ENCODE results near the gene ADGRB2.
"Not testable (repeated sequence)": the region's sequence is repeated elsewhere in the genome, so short reads cannot be mapped to it uniquely, and the experiment has no call there.

ADGRB2 gene

GRCh38 chr1:31718327-31718897, 45.7 kb downstream of the ADGRB2 start:
- no peak for DNase-seq (ENCODE audit: low read depth)

GRCh38 chr1:31717341-31717740, 46.8 kb downstream of the ADGRB2 start:
- DNase-seq (ENCODE audit: low read depth) = no peak

DNA sequence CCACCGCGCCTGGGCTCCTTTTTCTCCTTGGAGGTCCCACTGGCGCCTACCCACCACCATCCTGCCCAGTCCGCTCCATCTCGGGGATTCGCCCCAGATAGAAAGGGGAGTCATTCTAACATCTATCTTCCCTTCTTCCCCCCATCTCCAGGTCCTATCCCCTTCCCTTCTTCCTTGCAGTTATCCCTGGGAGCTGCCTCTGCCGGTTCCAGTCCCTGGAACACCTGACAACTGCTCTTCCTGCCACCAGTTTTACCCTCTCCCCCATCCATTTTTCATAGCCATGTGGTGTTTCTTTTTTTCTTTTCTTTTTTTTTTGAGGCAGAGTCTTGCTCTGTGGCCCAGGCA, 48.3 kb downstream of the ADGRB2 start:
- no peak for DNase-seq (ENCODE audit: low read depth)

DNA sequence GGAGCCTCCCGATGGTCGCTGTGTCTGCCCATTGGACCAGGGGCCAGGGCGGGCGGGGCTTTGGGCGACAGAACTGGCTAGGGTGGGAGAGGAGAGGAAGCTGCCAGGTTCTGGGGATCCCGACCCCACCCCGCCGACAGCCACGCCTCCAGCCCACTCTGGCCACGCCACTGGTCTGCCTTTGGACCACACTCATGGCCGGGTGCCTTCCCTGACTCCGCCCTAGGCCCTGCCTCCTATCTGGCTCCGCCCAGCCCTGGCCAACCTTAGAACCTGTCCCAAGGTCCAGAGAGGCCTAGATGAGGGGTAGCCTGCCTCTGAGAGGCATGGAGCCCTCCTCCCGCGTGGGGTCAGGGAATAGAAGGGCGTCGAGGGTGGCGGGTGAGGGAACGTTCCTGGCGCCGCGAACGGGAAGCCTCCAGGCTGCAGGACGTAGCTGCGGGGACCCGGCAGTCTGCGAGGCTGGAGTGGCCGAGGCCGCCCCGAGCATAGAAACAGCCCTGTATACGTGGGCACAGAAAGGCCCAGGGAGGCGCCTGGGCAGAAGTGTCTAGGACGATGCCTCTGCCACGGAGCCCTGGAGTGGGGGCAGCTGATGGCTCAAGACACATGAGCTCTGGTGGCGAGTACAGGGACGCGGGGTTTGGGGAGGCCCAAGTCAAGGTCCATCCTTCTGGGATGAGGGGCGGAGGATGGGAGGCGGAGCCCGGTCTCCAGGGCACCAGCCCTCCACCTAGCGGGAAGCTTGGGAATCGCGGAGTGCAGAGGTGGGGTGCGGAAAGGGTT, 48.9 kb downstream of the ADGRB2 start:
- DNase-seq (ENCODE audit: low read depth) = peak; percentile 91

DNA sequence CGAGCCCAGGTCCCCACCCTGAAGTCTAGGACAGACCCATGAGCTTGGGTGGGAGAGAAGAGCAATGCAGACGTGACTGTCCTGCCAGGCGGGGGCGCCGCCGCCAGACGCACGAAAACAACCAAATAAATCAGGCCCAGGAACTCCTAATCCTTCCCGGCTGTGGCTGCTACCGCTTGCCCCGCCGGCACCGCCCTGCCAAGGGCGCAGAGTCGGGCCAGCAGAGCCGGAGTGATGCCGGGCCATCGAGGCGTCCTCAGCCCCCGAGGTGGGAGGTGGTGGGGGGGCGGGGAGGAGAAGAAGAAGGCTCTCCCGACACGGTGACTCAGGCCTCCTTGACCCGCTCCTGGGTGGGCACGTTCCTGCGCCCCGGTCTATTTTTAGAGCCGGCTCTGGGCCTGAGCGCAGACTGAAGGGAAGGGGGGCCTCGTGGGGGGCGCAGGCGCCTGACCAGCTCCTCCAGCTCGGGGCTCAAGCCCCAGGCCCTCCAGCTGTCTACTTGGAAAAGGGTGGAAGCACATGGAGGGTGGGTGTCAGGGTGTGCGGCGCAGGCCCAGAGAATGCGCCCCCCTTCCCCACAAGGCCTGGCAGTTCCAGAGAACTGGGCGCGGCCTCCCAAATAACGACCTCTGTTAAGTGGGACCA, 49.6 kb downstream of the ADGRB2 start:
- peak; percentile 68 for DNase-seq (ENCODE audit: low read depth)

DNA sequence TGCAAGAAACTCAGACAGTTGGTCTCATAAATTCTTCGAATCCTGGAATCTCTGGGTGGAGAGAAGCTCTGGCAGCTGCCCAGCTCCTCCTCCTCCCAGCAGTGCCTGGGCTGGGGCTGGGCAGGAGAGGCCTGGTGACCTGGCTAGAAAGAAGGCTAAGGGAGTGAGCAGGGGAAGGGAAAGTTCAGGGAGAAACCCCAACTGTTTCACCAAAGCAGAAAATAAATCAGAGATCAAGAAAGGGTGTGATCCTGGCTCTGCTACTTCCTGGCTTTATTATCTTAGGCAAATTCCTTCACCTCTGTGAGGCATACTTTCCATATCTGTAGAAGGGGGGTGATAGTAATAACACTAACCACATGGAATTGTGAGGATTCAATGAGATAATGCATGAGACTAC, 51.5 kb downstream of the ADGRB2 start:
- peak; percentile 53 for DNase-seq (ENCODE audit: low read depth)

DNA sequence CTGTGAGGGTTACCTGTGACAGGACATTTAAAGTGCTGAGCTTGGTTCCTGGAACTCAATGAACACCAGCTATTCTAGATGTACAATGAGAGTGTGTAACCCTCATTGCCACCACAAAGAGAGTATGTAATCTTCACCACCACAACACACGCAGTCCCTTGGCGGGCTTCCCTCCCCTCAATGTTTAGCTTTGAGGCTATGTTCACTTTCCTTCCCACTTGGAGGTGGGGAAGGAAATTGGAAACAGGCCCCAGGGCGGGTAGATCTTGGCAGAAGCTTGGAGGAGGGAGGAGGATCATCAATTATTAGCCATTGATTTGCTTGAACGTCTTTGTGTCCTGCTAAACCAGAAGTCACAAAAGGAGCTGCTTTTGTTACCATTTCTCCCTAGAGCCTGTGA, 52.1 kb downstream of the ADGRB2 start:
- DNase-seq (ENCODE audit: low read depth) = peak; percentile 67

- DNase-seq (ENCODE audit: low read depth) = peak; percentile 22
These were observed 55.8 kb downstream of the ADGRB2 start for GRCh38 chr1:31708324-31708723.

GRCh38 chr1:31707711-31708110, 56.4 kb downstream of the ADGRB2 start:
- DNase-seq (ENCODE audit: low read depth) = peak; percentile 32

GRCh38 chr1:31707059-31707600, 57.0 kb downstream of the ADGRB2 start:
- not testable (repeated sequence) for DNase-seq (ENCODE audit: low read depth)

DNA sequence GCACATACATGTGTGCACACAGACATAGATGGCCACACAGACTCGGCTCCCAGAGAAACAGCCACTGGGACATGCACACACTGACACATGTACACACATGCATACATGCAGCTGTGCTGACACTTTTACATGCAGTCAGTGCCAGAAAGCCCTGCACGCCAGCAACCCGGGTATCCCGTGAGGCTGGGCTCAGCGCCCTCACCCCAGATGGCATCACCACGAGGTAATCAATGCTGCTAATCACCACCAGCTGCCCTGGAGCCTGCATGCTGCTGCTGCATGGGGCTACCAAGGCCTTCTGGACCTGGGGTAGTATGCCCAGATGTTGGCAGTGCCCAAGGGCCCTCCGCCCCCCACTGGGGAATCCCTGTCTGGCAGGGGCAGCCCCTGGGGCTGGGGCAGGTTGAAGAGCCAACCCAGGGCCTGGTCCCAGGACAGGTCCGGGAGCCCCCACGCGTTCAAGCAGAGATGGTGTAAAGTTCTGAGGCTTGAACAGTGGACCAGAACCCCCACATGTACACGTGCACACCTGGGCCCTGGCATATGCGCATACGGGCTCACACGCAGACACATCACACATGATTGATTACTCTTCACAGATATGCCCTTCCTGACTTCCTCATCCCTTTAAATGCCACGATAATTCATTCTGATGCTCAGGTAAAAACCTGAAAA, 57.6 kb downstream of the ADGRB2 start:
- peak; percentile 56 for DNase-seq (ENCODE audit: low read depth)

- DNase-seq (ENCODE audit: low read depth) = peak; percentile 56
These were observed 58.9 kb downstream of the ADGRB2 start for GRCh38 chr1:31705080-31705866.

DNA sequence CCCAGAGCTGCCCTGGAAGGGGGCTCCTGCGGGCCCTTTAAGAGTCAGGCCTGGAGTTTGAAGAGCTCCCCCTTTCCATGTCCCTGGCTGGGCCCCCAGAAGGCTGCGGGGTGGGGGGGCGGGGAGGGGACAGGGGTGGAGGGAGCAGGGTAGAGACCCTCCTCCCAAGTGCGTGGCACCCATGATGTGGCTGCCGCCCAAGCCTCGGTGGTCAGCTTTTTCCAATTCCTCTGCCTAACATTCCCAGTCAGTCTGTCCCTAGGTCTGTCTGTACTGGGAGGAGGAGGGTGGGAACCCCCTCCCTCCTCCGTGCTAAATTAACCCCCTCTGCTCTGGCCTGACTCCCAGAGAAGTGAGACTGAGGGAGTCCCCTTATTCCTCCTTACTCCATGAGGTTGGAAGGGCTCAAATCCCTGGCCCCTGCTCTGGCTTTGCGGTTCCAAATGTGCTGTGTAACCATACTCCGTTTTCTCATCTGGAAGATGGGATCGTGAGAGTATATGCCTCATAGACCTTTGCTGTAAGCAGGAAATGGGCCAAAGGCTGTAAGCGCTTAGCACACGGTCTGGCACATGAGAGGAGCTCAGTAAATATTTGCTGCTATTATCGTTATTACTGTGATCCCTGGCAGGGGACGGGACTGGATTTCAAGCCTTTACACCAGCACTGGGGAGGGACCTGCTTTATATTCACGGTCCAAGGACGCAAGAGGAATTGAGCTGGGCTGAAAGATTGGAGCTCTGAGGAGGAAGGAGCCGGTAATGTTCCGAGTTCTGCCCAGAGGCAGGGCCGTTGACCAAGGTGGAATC, 59.7 kb downstream of the ADGRB2 start:
- DNase-seq (ENCODE audit: low read depth) = peak; percentile 77

GRCh38 chr1:31703431-31704270, 60.5 kb downstream of the ADGRB2 start, which contains the start of gene COL16A1:
Gene COL16A1, minus strand, starts transcription at chr1:31704017. Its CDS starts 1,824 bp downstream, at chr1:31702193.
- DNase-seq (ENCODE audit: low read depth) = peak; percentile 86

DNA sequence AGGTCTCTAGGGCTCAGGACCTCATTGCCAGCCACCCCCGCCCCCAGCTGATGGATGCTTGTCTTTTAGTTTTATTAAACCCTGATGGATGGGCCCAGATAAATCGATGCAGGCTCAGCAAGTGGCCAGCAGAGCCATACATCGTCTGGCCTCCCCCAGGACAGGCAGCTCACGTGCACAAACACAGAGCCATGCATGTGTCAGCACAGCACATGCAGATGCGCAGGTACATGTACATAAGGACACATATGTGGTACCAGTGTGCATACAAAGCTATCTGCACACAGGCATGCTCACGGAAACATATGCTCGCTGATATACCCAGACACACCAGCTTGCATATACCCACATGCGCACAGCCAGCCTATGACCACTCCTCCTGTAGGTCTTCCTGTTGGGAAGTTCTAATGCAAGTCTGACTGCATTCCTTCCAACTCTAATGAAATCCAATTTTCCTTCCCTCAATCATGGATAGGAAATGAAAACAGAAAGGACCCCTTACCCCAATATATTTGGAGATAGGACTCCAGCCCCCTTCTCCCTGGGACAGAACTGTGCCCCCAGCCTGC, 61.2 kb downstream of the ADGRB2 start:
- peak; percentile 10 for DNase-seq (ENCODE audit: low read depth)

DNA sequence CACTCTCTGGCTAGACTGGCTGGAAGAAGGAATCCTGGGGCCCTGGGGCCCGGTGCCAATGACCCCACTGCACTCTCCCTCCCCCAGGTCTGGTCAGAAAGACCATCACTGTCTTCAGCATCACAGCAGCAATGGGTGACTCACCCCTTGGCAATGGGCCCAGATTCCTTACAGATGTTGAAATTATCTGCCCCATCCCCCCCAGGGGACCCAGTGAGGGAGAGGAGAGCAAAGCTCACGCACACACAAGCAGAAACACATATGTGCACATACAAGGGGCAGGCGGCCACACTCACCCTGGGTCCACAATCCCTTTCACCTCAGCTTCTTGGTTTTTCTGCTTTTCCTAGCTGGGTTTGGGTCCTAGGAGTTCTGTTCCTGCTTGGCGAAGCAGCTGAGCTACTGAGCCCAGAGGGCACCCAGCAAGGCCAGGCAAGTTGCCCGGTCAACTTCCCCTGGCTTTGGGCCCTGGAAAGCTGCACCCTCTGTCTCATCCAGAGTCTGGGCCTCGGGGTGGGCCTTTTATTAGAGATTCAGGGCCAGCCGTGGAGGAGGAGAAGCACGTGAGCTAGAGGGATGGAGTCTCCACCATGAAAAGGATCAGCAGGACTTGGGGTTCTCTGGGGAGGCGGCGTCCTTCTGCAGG, 62.9 kb downstream of the ADGRB2 start:
- peak; percentile 97 for DNase-seq (ENCODE audit: low read depth)

DNA sequence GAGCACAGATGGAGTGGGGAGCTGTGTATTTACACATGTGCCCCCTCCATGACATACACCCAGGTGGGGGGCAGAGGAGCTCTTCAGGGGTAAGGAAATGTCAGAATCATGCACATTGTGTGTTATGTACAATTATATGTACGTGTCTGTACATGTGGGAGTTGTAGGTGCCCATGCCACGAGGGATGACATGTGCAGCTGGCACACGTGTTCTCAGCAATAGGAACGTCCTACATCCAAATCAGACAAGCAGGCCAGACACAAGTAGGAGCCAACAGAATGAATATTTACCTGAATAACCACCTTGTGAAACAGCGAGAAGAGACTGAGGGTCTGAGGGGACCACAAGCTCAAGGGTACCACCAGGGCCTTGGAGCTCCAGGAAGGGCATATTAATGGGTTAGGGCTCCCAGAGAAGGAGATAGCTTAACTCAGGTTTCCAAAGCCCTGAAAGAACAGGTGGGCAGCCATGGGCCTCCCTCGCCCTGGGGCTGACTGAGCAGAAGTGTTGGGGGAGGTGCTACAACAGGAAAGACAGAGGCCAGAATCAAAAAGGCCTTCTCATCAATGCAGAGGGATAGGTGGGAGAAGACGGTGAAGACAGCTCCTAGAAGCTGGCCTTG, 63.6 kb downstream of the ADGRB2 start:
- DNase-seq (ENCODE audit: low read depth) = no peak

DNA sequence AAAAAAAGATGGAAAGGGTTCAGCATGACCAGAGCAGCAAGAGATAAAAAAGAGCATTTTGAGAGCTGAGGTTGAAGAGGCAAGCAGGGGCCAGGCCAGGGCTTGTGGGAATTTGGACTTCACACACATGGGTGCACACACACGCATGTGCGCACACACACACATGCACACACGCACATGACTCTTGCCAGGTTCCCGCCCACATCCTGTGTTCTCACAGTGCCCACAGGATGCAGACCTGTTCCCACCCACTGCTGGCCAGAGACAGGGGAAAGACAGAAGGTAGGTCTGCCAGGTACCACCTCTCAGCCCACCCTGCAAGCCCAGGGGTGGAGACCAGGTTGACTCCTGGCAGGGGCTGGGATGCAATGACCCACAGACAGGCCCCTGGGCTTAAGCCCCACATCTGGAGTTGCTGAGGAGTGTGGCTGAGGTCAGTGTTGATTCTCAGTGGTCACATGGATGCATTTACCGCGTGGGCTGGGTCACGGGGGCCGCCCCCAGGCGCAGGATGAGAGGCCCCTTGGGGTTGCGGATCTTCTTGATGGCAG, 64.7 kb downstream of the ADGRB2 start:
- DNase-seq (ENCODE audit: low read depth) = no peak

Data from fibroblast of gingiva (primary cell).